GM06990 (cell line): Measurements from ENCODE around the gene MCMBP.

Experiments used
- DNase-seq: peaks from one replicate; pipeline ENCODE4 v3.0.0-alpha.2; 2011; ENCODE audit not compliant: insufficient read length; ENCODE audit errors: extremely low read depth
- H3K27me3 ChIP-seq: replicated peaks from 2 replicates; pipeline ENCODE4 v1.6.0; 2011; ENCODE audit warnings: low read length; ENCODE audit not compliant: control insufficient read depth, insufficient read depth
- H3K36me3 ChIP-seq: 2 replicates; pipeline ENCODE4 v1.5.1; 2011; ENCODE audit warnings: low read length; ENCODE audit not compliant: control insufficient read depth, insufficient read depth
- H3K4me3 ChIP-seq: replicated peaks from 2 replicates; pipeline ENCODE4 v1.5.1; 2011; ENCODE audit warnings: low read depth, mild to moderate bottlenecking, control low read depth, low read length
- CTCF ChIP-seq: IDR thresholded peaks from 2 replicates; pipeline ENCODE4 v1.5.1; 2011; ENCODE audit warnings: low read length, control low read depth, mild to moderate bottlenecking, inconsistent platforms; ENCODE audit not compliant: insufficient read depth, poor library complexity, severe bottlenecking

MCMBP gene, protein sequence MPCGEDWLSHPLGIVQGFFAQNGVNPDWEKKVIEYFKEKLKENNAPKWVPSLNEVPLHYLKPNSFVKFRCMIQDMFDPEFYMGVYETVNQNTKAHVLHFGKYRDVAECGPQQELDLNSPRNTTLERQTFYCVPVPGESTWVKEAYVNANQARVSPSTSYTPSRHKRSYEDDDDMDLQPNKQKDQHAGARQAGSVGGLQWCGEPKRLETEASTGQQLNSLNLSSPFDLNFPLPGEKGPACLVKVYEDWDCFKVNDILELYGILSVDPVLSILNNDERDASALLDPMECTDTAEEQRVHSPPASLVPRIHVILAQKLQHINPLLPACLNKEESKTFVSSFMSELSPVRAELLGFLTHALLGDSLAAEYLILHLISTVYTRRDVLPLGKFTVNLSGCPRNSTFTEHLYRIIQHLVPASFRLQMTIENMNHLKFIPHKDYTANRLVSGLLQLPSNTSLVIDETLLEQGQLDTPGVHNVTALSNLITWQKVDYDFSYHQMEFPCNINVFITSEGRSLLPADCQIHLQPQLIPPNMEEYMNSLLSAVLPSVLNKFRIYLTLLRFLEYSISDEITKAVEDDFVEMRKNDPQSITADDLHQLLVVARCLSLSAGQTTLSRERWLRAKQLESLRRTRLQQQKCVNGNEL

DNA sequence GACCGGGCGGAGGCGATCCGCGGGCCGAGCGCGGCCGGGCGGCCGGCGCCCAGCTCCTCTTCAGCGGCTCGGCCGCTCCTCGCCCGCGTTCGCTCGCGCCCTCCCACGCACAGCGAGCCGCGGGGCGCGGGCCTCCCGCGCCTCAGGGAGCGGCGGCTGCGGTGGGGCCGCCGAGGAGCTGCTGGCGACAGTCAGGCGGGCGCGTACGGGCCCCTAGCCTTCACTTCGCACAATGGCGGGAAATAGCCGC, at the start of gene MCMBP:
TSS of gene MCMBP (minus strand) at position 234 of the 250 bp plus-strand sequence. CDS start 259 bp downstream, outside the sequence.
- DNase-seq: no peak
- Histone ChIP-seq H3K27me3 (no peaks in the 10 kb centered on the region), H3K36me3 (no peaks in the 10 kb centered on the region), H3K4me3 (peak within 1 kb of the TSS; percentile 76)
- no peak for TF ChIP-seq CTCF

GRCh38 chr10:119919826-119920225, 47.2 kb upstream of the MCMBP start:
- Histone ChIP-seq H3K36me3 (peaks cover 10% of the 10 kb centered on the region), H3K27me3 (no peaks in the 10 kb centered on the region), H3K4me3 (no peak overlapping the region)
- TF ChIP-seq CTCF: no peak
- peak; percentile 18 for DNase-seq

- no peak for DNase-seq
- no peak for TF ChIP-seq CTCF
- Histone ChIP-seq H3K4me3 (no peak overlapping the region), H3K36me3 (peaks cover 12% of the 10 kb centered on the region), H3K27me3 (no peaks in the 10 kb centered on the region)
Observed at GRCh38 chr10:119919271-119919670, 46.6 kb upstream of the MCMBP start.

DNA sequence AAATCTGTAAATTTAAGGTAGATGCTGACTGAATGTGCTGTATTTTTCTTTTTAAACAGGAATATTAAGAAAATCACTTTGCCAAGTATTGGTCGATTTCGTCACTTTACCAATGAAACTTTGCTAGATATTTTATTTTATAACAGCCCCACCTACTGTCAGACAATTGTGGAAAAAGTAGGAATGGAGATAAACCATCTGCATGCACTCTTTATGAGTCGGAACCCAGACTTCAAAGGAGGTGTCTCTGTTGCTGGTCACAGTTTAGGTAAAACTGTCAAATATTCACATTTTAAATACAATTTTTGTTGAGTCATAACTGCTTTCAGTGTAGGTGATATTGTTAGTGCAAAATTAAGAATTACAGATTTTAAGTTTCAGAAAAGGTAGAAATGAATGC, 45.1 kb upstream of the MCMBP start:
- Histone ChIP-seq H3K27me3 (no peaks in the 10 kb centered on the region), H3K36me3 (peaks cover 12% of the 10 kb centered on the region), H3K4me3 (no peak overlapping the region)
- no peak for DNase-seq
- TF ChIP-seq CTCF: no peak

DNA sequence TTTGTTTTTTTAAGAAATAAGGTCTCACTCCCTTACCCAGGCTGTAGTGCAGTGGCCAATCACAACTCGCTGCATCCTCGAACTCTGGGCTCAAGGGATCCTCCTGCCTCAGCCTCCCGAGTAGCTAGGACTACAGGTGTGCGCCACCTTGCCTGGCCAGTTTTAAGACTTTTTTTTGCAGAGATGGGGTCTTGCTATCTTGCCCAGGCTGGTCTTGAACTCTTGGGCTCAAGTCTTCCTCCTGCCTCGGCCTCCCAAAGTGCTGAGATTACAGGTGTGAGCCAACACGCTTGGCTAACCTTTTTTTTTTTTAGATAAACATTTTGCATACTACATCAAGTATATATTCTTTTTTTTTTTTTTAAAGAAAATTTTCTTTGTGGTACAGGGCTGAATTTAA, 38.0 kb upstream of the MCMBP start:
- Histone ChIP-seq H3K27me3 (no peaks in the 10 kb centered on the region), H3K36me3 (peaks cover 5% of the 10 kb centered on the region), H3K4me3 (no peak overlapping the region)
- TF ChIP-seq CTCF: no peak
- no peak for DNase-seq
